Measurements from ENCODE around the gene SLC26A8.

SLC26A8 gene

DNA sequence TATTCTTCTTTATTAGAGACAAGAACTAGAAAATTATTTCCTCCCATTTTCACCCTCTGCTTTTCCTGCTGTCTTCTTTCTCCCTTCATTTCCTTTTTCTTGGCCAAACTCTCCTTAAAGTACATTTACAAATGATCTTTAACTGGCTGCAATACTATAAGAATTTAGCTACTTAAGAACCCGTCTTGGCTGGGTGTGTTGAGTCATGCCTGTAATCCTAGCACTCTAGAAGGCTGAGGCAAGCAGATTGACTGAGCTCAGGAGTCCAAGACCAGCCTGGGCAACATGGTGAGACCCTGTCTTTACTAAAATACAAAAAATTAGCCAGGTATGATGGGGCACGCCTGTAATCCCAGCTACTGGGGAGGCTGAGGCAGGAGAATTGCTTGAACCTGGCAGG lies 64.3 kb downstream of the SLC26A8 start:
- Histone ChIP-seq H3K9me3 (ENCODE audit: insufficient read depth, low read length) (no peaks in the 10 kb centered on the region), H3F3A (ENCODE audit: insufficient read depth) (no peaks in the 10 kb centered on the region), H3K27ac (ENCODE audit: low read depth, low read length) (no peak overlapping the region), H2AFZ (ENCODE audit: low read depth, low read length, severe bottlenecking) (no peak overlapping the region), H3K36me3 (ENCODE audit: low read length) (no peaks in the 10 kb centered on the region), H3K4me2 (ENCODE audit: low read depth, low read length, poor library complexity, severe bottlenecking) (no peak overlapping the region), H3K27me3 (ENCODE audit: low read length) (no peaks in the 10 kb centered on the region), H3K79me2 (ENCODE audit: insufficient read depth, low read length) (no peaks in the 10 kb centered on the region), H4K20me1 (ENCODE audit: low read depth, low read length) (no peaks in the 10 kb centered on the region), H3K9ac (ENCODE audit: low read length) (no peak overlapping the region), H3K9me2 (replicated peaks; ENCODE audit: insufficient read depth, low read length) (no peaks in the 10 kb centered on the region), H3K4me3 (ENCODE audit: insufficient read depth, low read length, poor library complexity, severe bottlenecking) (no peak overlapping the region)
- TF ChIP-seq CTCF (IDR thresholded peaks at IDR 0.05; ENCODE audit: insufficient read depth, low read length, poor library complexity, severe bottlenecking) (no peak), EZH2phosphoT487 (conservative IDR thresholded peaks at IDR 0.05; ENCODE audit: low read length) (no peak)

- Histone ChIP-seq H3K9me3 (ENCODE audit: insufficient read depth, low read length) (no peaks in the 10 kb centered on the region), H3K9me2 (replicated peaks; ENCODE audit: insufficient read depth, low read length) (no peaks in the 10 kb centered on the region), H3K4me3 (ENCODE audit: insufficient read depth, low read length, poor library complexity, severe bottlenecking) (no peak overlapping the region), H3K27me3 (ENCODE audit: low read length) (no peaks in the 10 kb centered on the region), H4K20me1 (ENCODE audit: low read depth, low read length) (no peaks in the 10 kb centered on the region), H3K4me2 (ENCODE audit: low read depth, low read length, poor library complexity, severe bottlenecking) (no peak overlapping the region), H3K79me2 (ENCODE audit: insufficient read depth, low read length) (no peaks in the 10 kb centered on the region), H3K36me3 (ENCODE audit: low read length) (no peaks in the 10 kb centered on the region), H3F3A (ENCODE audit: insufficient read depth) (no peaks in the 10 kb centered on the region), H2AFZ (ENCODE audit: low read depth, low read length, severe bottlenecking) (no peak overlapping the region), H3K27ac (ENCODE audit: low read depth, low read length) (no peak overlapping the region), H3K9ac (ENCODE audit: low read length) (no peak overlapping the region)
- TF ChIP-seq CTCF (IDR thresholded peaks at IDR 0.05; ENCODE audit: insufficient read depth, low read length, poor library complexity, severe bottlenecking), result peak; percentile 60
- no peak for TF ChIP-seq EZH2phosphoT487 (conservative IDR thresholded peaks at IDR 0.05; ENCODE audit: low read length)
These were observed 68.5 kb downstream of the SLC26A8 start for GRCh38 chr6:35955970-35956369.

GRCh38 chr6:35955521-35955920 lies 68.9 kb downstream of the SLC26A8 start:
- no peaks in the 10 kb centered on the region for H3K9me3 ChIP-seq (ENCODE audit: insufficient read depth, low read length)
- H3K79me2 ChIP-seq (ENCODE audit: insufficient read depth, low read length), result no peaks in the 10 kb centered on the region
- no peaks in the 10 kb centered on the region for H3K9me2 ChIP-seq (replicated peaks; ENCODE audit: insufficient read depth, low read length)
- H3K4me3 ChIP-seq (ENCODE audit: insufficient read depth, low read length, poor library complexity, severe bottlenecking), result no peak overlapping the region
- no peaks in the 10 kb centered on the region for H4K20me1 ChIP-seq (ENCODE audit: low read depth, low read length)
- no peaks in the 10 kb centered on the region for H3K36me3 ChIP-seq (ENCODE audit: low read length)
- no peak overlapping the region for H3K9ac ChIP-seq (ENCODE audit: low read length)
- no peak overlapping the region for H3K4me2 ChIP-seq (ENCODE audit: low read depth, low read length, poor library complexity, severe bottlenecking)
- H3K27me3 ChIP-seq (ENCODE audit: low read length), result no peaks in the 10 kb centered on the region
- no peak overlapping the region for H2AFZ ChIP-seq (ENCODE audit: low read depth, low read length, severe bottlenecking)
- H3F3A ChIP-seq (ENCODE audit: insufficient read depth), result no peaks in the 10 kb centered on the region
- H3K27ac ChIP-seq (ENCODE audit: low read depth, low read length), result no peak overlapping the region
- TF ChIP-seq CTCF (IDR thresholded peaks at IDR 0.05; ENCODE audit: insufficient read depth, low read length, poor library complexity, severe bottlenecking) (no peak), EZH2phosphoT487 (conservative IDR thresholded peaks at IDR 0.05; ENCODE audit: low read length) (no peak)
